ENCODE data around the gene CSPG4. TPM values are rescaled to one million over a fixed set of nuclear protein-coding genes. Genes with fewer than 3 reads are reported as not detected.
A peak's percentile ranks its signal among the peaks of the same experiment; 100 is the strongest.

Gene CSPG4
- total and polyA plus RNA-seq, 2 donors (not counting 3 experiments of a cell fraction or from before 2014, with no cell fraction given) = not detected

DNA sequence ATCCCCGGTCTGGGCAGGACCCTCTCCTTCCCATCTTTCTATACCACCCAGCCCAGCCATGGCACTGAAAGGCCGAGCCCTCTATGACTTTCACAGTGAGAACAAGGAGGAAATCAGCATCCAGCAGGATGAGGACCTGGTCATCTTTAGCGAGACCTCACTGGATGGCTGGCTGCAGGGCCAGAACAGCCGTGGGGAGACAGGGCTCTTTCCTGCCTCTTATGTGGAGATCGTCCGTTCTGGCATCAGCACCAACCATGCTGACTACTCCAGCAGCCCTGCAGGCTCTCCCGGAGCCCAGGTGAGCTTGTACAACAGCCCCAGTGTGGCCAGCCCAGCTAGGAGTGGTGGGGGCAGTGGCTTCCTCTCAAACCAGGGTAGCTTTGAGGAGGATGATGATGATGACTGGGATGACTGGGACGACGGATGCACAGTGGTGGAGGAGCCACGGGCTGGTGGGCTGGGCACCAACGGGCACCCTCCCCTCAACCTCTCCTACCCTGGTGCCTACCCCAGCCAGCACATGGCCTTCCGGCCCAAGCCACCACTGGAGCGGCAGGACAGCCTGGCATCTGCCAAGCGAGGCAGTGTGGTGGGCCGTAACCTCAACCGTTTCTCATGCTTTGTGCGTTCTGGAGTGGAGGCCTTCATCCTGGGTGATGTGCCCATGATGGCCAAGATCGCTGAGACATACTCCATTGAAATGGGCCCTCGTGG is 63.4 kb downstream of the CSPG4 start:
- DNase-seq (ENCODE audit: low read depth, low spot score) (no peak), FAIRE-seq (no peak)
- intact Hi-C loops (cut with micrococcal nuclease) = no loop called here
- no peaks in the 10 kb centered on the region for H3K27me3 ChIP-seq (ENCODE audit: control insufficient read depth in 2 of 2, insufficient read depth in 2 of 2, low read length in 2 of 2)
- H3K4me2 ChIP-seq (ENCODE audit: insufficient read depth, low read length) = peak overlapping the region; percentile 78
- TF ChIP-seq, protein P1, sequence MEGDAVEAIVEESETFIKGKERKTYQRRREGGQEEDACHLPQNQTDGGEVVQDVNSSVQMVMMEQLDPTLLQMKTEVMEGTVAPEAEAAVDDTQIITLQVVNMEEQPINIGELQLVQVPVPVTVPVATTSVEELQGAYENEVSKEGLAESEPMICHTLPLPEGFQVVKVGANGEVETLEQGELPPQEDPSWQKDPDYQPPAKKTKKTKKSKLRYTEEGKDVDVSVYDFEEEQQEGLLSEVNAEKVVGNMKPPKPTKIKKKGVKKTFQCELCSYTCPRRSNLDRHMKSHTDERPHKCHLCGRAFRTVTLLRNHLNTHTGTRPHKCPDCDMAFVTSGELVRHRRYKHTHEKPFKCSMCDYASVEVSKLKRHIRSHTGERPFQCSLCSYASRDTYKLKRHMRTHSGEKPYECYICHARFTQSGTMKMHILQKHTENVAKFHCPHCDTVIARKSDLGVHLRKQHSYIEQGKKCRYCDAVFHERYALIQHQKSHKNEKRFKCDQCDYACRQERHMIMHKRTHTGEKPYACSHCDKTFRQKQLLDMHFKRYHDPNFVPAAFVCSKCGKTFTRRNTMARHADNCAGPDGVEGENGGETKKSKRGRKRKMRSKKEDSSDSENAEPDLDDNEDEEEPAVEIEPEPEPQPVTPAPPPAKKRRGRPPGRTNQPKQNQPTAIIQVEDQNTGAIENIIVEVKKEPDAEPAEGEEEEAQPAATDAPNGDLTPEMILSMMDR (IDR thresholded peaks at IDR 0.05; ENCODE audit: extremely low read depth in 1 of 2, insufficient read depth in 1 of 2, low read depth in 1 of 2, low read length in 2 of 2) = no peak
- TF ChIP-seq MYC (IDR thresholded peaks at IDR 0.05; ENCODE audit: low read depth, low read length) (no peak), EZH2 (IDR thresholded peaks at IDR 0.05; ENCODE audit: borderline replicate concordance, low read depth, low read length, severe bottlenecking) (no peak), JUN (IDR thresholded peaks at IDR 0.05; ENCODE audit: borderline replicate concordance, insufficient read depth, insufficient read length, low read depth) (no peak), POLR2A (IDR thresholded peaks at IDR 0.05; ENCODE audit: low read depth, low read length) (no peak), POLR2AphosphoS5 (IDR thresholded peaks at IDR 0.05; ENCODE audit: insufficient read depth, low read depth, low read length) (no peak)
- ChIA-PET CTCF (interaction anchor here (2.9 kb wide), 1 partner anchor 10 kb away, joined by 34 read pairs; the partner anchor contains the start of gene IMP3), POLR2A (no interaction called here)
- peaks cover 0 to 2% of the 10 kb centered on the region in 2 experiments for H3K36me3 ChIP-seq (ENCODE audit: control insufficient read depth in 2 of 2, extremely low read depth in 1 of 2, insufficient read depth in 2 of 2, low read length in 2 of 2)
- peak overlapping the region; percentile 67 for H3K9ac ChIP-seq (replicated peaks; ENCODE audit: extremely low read depth, insufficient read depth, low read length)
- H2AFZ ChIP-seq (ENCODE audit: low read depth, low read length) = no peak overlapping the region
- BruUV-seq (replicated peaks) = no TSS peak
- H3K27ac ChIP-seq (ENCODE audit: insufficient read depth, low read depth, low read length) = no peak overlapping the region
- H3K9me1 ChIP-seq (replicated peaks; ENCODE audit: control insufficient read depth, extremely low read depth, insufficient read depth, low read length) = no peaks in the 10 kb centered on the region
- H4K20me1 ChIP-seq (replicated peaks; ENCODE audit: control insufficient read depth, extremely low read depth, insufficient read depth, low read length) = no peaks in the 10 kb centered on the region
- dilution Hi-C loops (cut with MboI; ENCODE audit: extremely low pct_ligation_motif_present, low sequenced_read_pairs) = no loop called here
- no peaks in the 10 kb centered on the region for H3K9me3 ChIP-seq (replicated peaks; ENCODE audit: control insufficient read depth, insufficient read depth, low read length)
- peaks cover 3% of the 10 kb centered on the region for H3K79me2 ChIP-seq (ENCODE audit: control insufficient read depth, insufficient read depth, low read length)
- peaks cover 29% of the 10 kb centered on the region for H3K4me1 ChIP-seq (ENCODE audit: control insufficient read depth, extremely low read depth, insufficient read depth, low read length)
- H3K4me3 ChIP-seq (replicated peaks in 1 of 3; ENCODE audit: insufficient read depth in 1 of 3, low read depth in 1 of 3, low read length in 3 of 3) = peak overlapping the region in 2 of 3 experiments; percentile 64 to 72
